Spleen (tissue), 11 donors: ENCODE results near the gene P4HA3. TPM values are rescaled to one million over a fixed set of nuclear protein-coding genes. Genes with fewer than 3 reads are reported as not detected.
"Not testable (repeated sequence)": the region's sequence is repeated elsewhere in the genome, so short reads cannot be mapped to it uniquely, and the experiment has no call there.

Experiments
- DNase-seq: peaks from one replicate; pipeline ENCODE4 v3.0.0-alpha.2; 2020
- H3K27ac ChIP-seq, 8 donors: fragments of 200-600 bp; sonication (generic) in 7 of 8; 1 replicate in 4 of 8; 2 replicates in 4 of 8; pipeline versions ENCODE4 v1.5.0 to v1.8.0; 2016 to 2021; ENCODE audit warnings: inconsistent platforms in 4 of 8, mild to moderate bottlenecking in 4 of 8, moderate library complexity in 1 of 8
- H3K27me3 ChIP-seq, 7 donors: fragments of 200-600 bp; sonication (generic) in 6 of 7; replicated peaks in 1 of 7; 1 replicate in 4 of 7; 2 replicates in 3 of 7; pipeline versions ENCODE4 v1.5.0 to v1.8.0; 2016 to 2021; ENCODE audit warnings: inconsistent platforms in 3 of 7, mild to moderate bottlenecking in 1 of 7
- H3K36me3 ChIP-seq, 6 donors: fragments of 200-600 bp; sonication (generic) in 5 of 6; 1 replicate in 4 of 6; 2 replicates in 2 of 6; pipeline versions ENCODE4 v1.5.0 to v1.8.0; 2016 to 2021; ENCODE audit warnings: inconsistent platforms in 2 of 6
- H3K4me1 ChIP-seq, 6 donors: fragments of 200-600 bp; sonication (generic) in 5 of 6; 1 replicate in 3 of 6; 2 replicates in 3 of 6; pipeline versions ENCODE4 v1.5.0 to v1.8.0; 2016 to 2021; ENCODE audit warnings: inconsistent platforms in 3 of 6
- H3K4me3 ChIP-seq, 8 donors: fragments of 200-600 bp; sonication (generic) in 7 of 8; 1 replicate in 4 of 8; 2 replicates in 4 of 8; pipeline versions ENCODE4 v1.5.0 to v1.8.0; 2016 to 2021; ENCODE audit warnings: inconsistent platforms in 4 of 8, mild to moderate bottlenecking in 4 of 8, moderate library complexity in 2 of 8
- H3K9me3 ChIP-seq, 8 donors: fragments of 200-600 bp; sonication (generic) in 7 of 8; 1 replicate in 4 of 8; 2 replicates in 4 of 8; pipeline versions ENCODE4 v1.5.0 to v1.8.0; 2016 to 2021; ENCODE audit warnings: inconsistent platforms in 4 of 8
- CTCF ChIP-seq, 11 experiments: fragments of 200-600 bp in 7 of 11; fragments of 450-650 bp in 4 of 11; sonication (generic) in 4 of 11; IDR thresholded peaks in 8 of 11; conservative IDR thresholded peaks in 3 of 11; 1 replicate in 7 of 11; 2 replicates in 4 of 11; pipeline versions ENCODE4 v1.4.0 to v1.8.0; 2016 to 2021; ENCODE audit warnings: antibody characterized with exemption in 11 of 11, inconsistent platforms in 4 of 11, mild to moderate bottlenecking in 1 of 11
- POLR2A ChIP-seq, 3 donors: fragments of 450-650 bp; IDR thresholded peaks; one replicate each; pipeline ENCODE4 v1.5.1; 2017; ENCODE audit warnings: antibody characterized with exemption in 3 of 3, mild to moderate bottlenecking in 1 of 3
- POLR2AphosphoS5 ChIP-seq, 3 donors: sonication (generic); formaldehyde crosslinking; IDR thresholded peaks; one replicate each; pipeline ENCODE4 v1.5.1; 2017; ENCODE audit warnings: antibody characterized with exemption in 3 of 3
- WGBS, 5 donors: extraction: QIAGEN DNeasy Blood & Tissue Kit in 3 of 5; methylation state at CpG; one replicate each; pipeline versions ENCODE4 v1.1.5 to v1.1.7; 2013 to 2018; 5-methylcytosine and 5-hydroxymethylcytosine counted together
- intact Hi-C: fragments of 100-400 bp; cut with DNase I; formaldehyde crosslinking; loops from one replicate; pipeline ENCODE4 v1.15.0; 2023; ENCODE audit warnings: low total_unique reads
- polyA plus RNA-seq, 3 donors: library from polyadenylated mRNA; stranded (reverse); fragments of 200-250 nt; gene quantifications; one replicate each; pipeline ENCODE4 v1.2.1, GENCODE V29; 2013
- total RNA-seq, 7 donors: library from RNA; depleted of rRNA in 3 of 7; stranded (reverse); fragments of >200 nt in 3 of 7; fragmentation: NEBNext Ultra II Directional in 4 of 7; extraction: Animal tissue kit (Norgen Biotek cat#: 25700) in 4 of 7; gene quantifications; one replicate each; pipeline versions ENCODE4 v1.1.0 to v1.2.1, GENCODE V29; 2016 to 2021
- donor health status: healthy with polysubstance abuse.
- donor health status: DM: no; HTN: no; CAD: no; lungs with moderate emphysema.
- donor health status: DM: no; HTN: no; CAD: no.
- donor health status: Bipolar disorder and iron deficiency.
- donor health status: healthy.
- donor health status: DM: no; HTN: no; CAD: no.
- donor health status: DM: yes; HTN: yes; CAD: no.

Gene P4HA3
- total and polyA plus RNA-seq, 10 donors, result 0.39 to 0.44 TPM; not detected in 8

- Histone ChIP-seq H3K27ac (no peak overlapping the region), H3K27me3 (no peaks in the 10 kb centered on the region), H3K9me3 (no peaks in the 10 kb centered on the region), H3K4me3 (no peak overlapping the region), H3K36me3 (peaks cover 0 to 75% (median 3%) of the 10 kb centered on the region in 6 donors), H3K4me1 (no peaks in the 10 kb centered on the region)
- no peak for TF ChIP-seq POLR2AphosphoS5 (IDR thresholded peaks at IDR 0.05)
- no peak for TF ChIP-seq CTCF (IDR thresholded peaks at IDR 0.05 in 8 of 11, conservative IDR thresholded peaks at IDR 0.05 in 3 of 11)
- TF ChIP-seq POLR2A (IDR thresholded peaks at IDR 0.05), result no peak
- 64 to 94% (median 74%) methylated on average over 6 of the region's 6 CpGs for WGBS, 5 donors
- intact Hi-C loops, result no loop called here
- DNase-seq, result no peak
These were observed 27.5 kb upstream of the P4HA3 start for GRCh38 chr11:74338963-74339362.

GRCh38 chr11:74333193-74333592 lies 21.8 kb upstream of the P4HA3 start:
- peaks cover 0 to 33% (median 3%) of the 10 kb centered on the region in 6 donors for H3K36me3 ChIP-seq
- TF ChIP-seq CTCF (IDR thresholded peaks at IDR 0.05 in 8 of 11, conservative IDR thresholded peaks at IDR 0.05 in 3 of 11) (no peak), POLR2A (IDR thresholded peaks at IDR 0.05) (no peak), POLR2AphosphoS5 (IDR thresholded peaks at IDR 0.05) (no peak)
- no peaks in the 10 kb centered on the region for H3K4me1 ChIP-seq
- H3K4me3 ChIP-seq, result no peak overlapping the region
- intact Hi-C loops, result no loop called here
- 76 to 85% (median 79%) methylated on average over 1 of the region's 1 CpG for WGBS, 5 donors
- no peaks in the 10 kb centered on the region for H3K9me3 ChIP-seq
- H3K27me3 ChIP-seq, result no peaks in the 10 kb centered on the region
- no peak overlapping the region for H3K27ac ChIP-seq
- no peak for DNase-seq

- Histone ChIP-seq H3K36me3 (peaks cover 0 to 24% (median 3%) of the 10 kb centered on the region in 6 donors), H3K4me1 (no peaks in the 10 kb centered on the region), H3K9me3 (no peaks in the 10 kb centered on the region), H3K4me3 (no peak overlapping the region), H3K27ac (no peak overlapping the region), H3K27me3 (no peaks in the 10 kb centered on the region)
- 94 to 100% (median 98%) methylated on average over 1 of the region's 1 CpG for WGBS, 5 donors
- DNase-seq, result no peak
- TF ChIP-seq POLR2AphosphoS5 (IDR thresholded peaks at IDR 0.05), result no peak
- TF ChIP-seq POLR2A (IDR thresholded peaks at IDR 0.05), result no peak
- TF ChIP-seq CTCF (IDR thresholded peaks at IDR 0.05 in 8 of 11, conservative IDR thresholded peaks at IDR 0.05 in 3 of 11), result no peak
- intact Hi-C loops, result no loop called here
These were observed 20.9 kb upstream of the P4HA3 start for GRCh38 chr11:74332291-74332690.

GRCh38 chr11:74331000-74331399 lies 19.6 kb upstream of the P4HA3 start:
- H3K4me3 ChIP-seq, DNase-seq, H3K27ac ChIP-seq, H3K4me1 ChIP-seq, H3K27me3 ChIP-seq, intact Hi-C loops, H3K9me3 ChIP-seq: not testable (repeated sequence)
- H3K36me3 ChIP-seq, result peaks cover 0 to 11% (median 0%) of the 10 kb centered on the region in 6 donors
- WGBS, 5 donors, result 67 to 86% (median 82%) methylated on average over 3 to 6 of the region's 6 CpGs
